A673 (cell line): Measurements from ENCODE around the gene BCL2. TPM values are rescaled to one million over a fixed set of nuclear protein-coding genes. Genes with fewer than 3 reads are reported as not detected.

Experiments used
- BruUV-seq: library from RNA; stranded (reverse); fragments of 400-500 nt; replicated peaks from 2 replicates; lab custom pipeline; 2021; lab: Mats Ljungman, UMichigan
- CTCF ChIA-PET: fragments of 300-600 bp; sonication (Branson Sonifier 250); formaldehyde crosslinking; loops from one replicate; lab custom pipeline; 2022; ENCODE audit warnings: antibody characterized with exemption; lab: Charles Lee
- POLR2A ChIA-PET: fragments of 300-600 bp; sonication (Branson Sonifier 250); formaldehyde crosslinking; loops from one replicate; lab custom pipeline; 2022; ENCODE audit warnings: antibody characterized with exemption; ENCODE audit not compliant: low non-redundant PET; lab: Charles Lee
- DNase-seq: peaks from one replicate; pipeline ENCODE4 v3.0.0-alpha.2; 2015; ENCODE audit warnings: low spot score
- H3K27ac ChIP-seq: fragments of 200-600 bp; sonication (generic); 2 replicates; pipeline ENCODE4 v1.5.1; 2016; ENCODE audit warnings: mixed run types, low read depth, mild to moderate bottlenecking, mixed read lengths, antibody characterized with exemption, low read length; ENCODE audit not compliant: poor library complexity, severe bottlenecking
- H3K27me3 ChIP-seq: fragments of 200-600 bp; sonication (generic); replicated peaks from 2 replicates; pipeline ENCODE4 v1.6.1; 2017; ENCODE audit warnings: mixed run types, low read depth, mild to moderate bottlenecking, mixed read lengths, antibody characterized with exemption, low read length; ENCODE audit not compliant: insufficient read depth, poor library complexity
- H3K36me3 ChIP-seq: fragments of 200-600 bp; sonication (generic); 2 replicates; pipeline ENCODE4 v1.6.1; 2016; ENCODE audit warnings: mixed run types, mild to moderate bottlenecking, mixed read lengths, antibody characterized with exemption, low read length; ENCODE audit not compliant: insufficient read depth, poor library complexity, severe bottlenecking
- H3K4me1 ChIP-seq: fragments of 200-600 bp; sonication (generic); 2 replicates; pipeline ENCODE4 v1.6.1; 2017; ENCODE audit warnings: mixed run types, mild to moderate bottlenecking, mixed read lengths, antibody characterized with exemption, low read length; ENCODE audit not compliant: insufficient read depth, poor library complexity, severe bottlenecking
- H3K4me3 ChIP-seq: fragments of 200-600 bp; sonication (generic); 2 replicates; pipeline ENCODE4 v1.5.1; 2016; ENCODE audit warnings: low read depth, mixed run types, mild to moderate bottlenecking, mixed read lengths, low read length; ENCODE audit not compliant: poor library complexity, severe bottlenecking
- H3K9me3 ChIP-seq: fragments of 200-600 bp; sonication (generic); 2 replicates; pipeline ENCODE4 v1.6.1; 2016; ENCODE audit warnings: mixed run types, low read depth, mild to moderate bottlenecking, mixed read lengths, antibody characterized with exemption, low read length; ENCODE audit not compliant: poor library complexity, severe bottlenecking
- EZH2 ChIP-seq: fragments of 200-600 bp; sonication (generic); IDR thresholded peaks from 2 replicates; pipeline ENCODE4 v1.6.1; 2017; ENCODE audit warnings: borderline replicate concordance, low read depth, mild to moderate bottlenecking, mixed read lengths, antibody characterized with exemption, low read length; ENCODE audit not compliant: poor library complexity, severe bottlenecking
- intact Hi-C: fragments of 100-400 bp; cut with micrococcal nuclease; formaldehyde crosslinking; loops from one replicate; pipeline ENCODE4 v1.10.0; 2022; ENCODE audit not compliant: unreplicated experiment
- total RNA-seq: library from RNA; stranded (reverse); gene quantifications from 2 replicates; pipeline ENCODE4 v1.2.3, GENCODE V29; 2021
- TF ChIP-seq, protein P1 (sequence below): fragments of 300-800, 200-600 bp; sonication (generic); conservative IDR thresholded peaks from 2 replicates; pipeline ENCODE4 v1.5.1; 2017; ENCODE audit warnings: low read depth, mild to moderate bottlenecking, antibody characterized with exemption, low read length, moderate library complexity, mixed read lengths

The BCL2 gene
- total RNA-seq, 1 experiment from 2014 or later = 24.9 TPM

- BruUV-seq = no TSS peak
- no peak for TF ChIP-seq EZH2
- TF ChIP-seq, protein P1, sequence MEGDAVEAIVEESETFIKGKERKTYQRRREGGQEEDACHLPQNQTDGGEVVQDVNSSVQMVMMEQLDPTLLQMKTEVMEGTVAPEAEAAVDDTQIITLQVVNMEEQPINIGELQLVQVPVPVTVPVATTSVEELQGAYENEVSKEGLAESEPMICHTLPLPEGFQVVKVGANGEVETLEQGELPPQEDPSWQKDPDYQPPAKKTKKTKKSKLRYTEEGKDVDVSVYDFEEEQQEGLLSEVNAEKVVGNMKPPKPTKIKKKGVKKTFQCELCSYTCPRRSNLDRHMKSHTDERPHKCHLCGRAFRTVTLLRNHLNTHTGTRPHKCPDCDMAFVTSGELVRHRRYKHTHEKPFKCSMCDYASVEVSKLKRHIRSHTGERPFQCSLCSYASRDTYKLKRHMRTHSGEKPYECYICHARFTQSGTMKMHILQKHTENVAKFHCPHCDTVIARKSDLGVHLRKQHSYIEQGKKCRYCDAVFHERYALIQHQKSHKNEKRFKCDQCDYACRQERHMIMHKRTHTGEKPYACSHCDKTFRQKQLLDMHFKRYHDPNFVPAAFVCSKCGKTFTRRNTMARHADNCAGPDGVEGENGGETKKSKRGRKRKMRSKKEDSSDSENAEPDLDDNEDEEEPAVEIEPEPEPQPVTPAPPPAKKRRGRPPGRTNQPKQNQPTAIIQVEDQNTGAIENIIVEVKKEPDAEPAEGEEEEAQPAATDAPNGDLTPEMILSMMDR = no peak
- intact Hi-C loops = no loop called here
- Histone ChIP-seq H3K9me3 (no peaks in the 10 kb centered on the region), H3K27ac (no peak overlapping the region), H3K36me3 (no peaks in the 10 kb centered on the region), H3K4me3 (no peak overlapping the region), H3K4me1 (peaks cover under 1% of the 10 kb centered on the region), H3K27me3 (no peaks in the 10 kb centered on the region)
- CTCF ChIA-PET = interaction anchor here (0.6 kb wide), 1 partner anchor 53 kb away, joined by 3 read pairs; no protein-coding TSS in a partner anchor
- POLR2A ChIA-PET = no interaction called here
- DNase-seq = no peak
Measured at GRCh38 chr18:63258749-63259566, 60.6 kb downstream of the BCL2 start.

DNA sequence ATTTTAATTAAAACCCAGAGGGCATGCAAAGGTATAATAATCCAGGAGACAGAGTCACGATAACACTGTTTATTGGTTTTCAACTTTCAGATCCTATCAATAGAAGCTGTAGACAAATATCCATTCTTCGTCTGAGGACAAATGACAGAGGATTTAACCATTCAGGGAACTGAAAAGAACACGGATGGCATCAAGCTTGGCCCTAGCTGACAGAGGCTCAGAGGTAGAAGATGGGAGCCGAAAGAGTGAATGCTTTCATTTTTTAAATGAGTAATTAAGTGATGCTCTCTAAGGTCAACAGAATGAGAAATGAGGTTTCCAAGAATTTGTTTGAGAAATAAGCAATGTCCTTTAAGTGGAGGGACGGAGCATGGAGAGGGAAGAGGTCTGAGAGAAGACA is 62.1 kb downstream of the BCL2 start:
- CTCF ChIA-PET = no interaction called here
- no peak for TF ChIP-seq EZH2
- TF ChIP-seq, protein P1 = no peak
- Histone ChIP-seq H3K4me3 (no peak overlapping the region), H3K4me1 (peaks cover 6% of the 10 kb centered on the region), H3K36me3 (no peaks in the 10 kb centered on the region), H3K9me3 (no peaks in the 10 kb centered on the region), H3K27me3 (no peaks in the 10 kb centered on the region), H3K27ac (no peak overlapping the region)
- no peak for DNase-seq
- BruUV-seq = no TSS peak
- POLR2A ChIA-PET = no interaction called here
- intact Hi-C loops = no loop called here

- Histone ChIP-seq H3K36me3 (no peaks in the 10 kb centered on the region), H3K27ac (no peak overlapping the region), H3K4me3 (no peak overlapping the region), H3K4me1 (peaks cover 6% of the 10 kb centered on the region), H3K9me3 (no peaks in the 10 kb centered on the region), H3K27me3 (no peaks in the 10 kb centered on the region)
- no peak for DNase-seq
- CTCF ChIA-PET = no interaction called here
- no TSS peak for BruUV-seq
- intact Hi-C loops = no loop called here
- TF ChIP-seq, protein P1 = no peak
- no peak for TF ChIP-seq EZH2
- POLR2A ChIA-PET = no interaction called here
Measured at GRCh38 chr18:63255435-63255834, 64.1 kb downstream of the BCL2 start.
